Vagina (tissue), 2 donors: Measurements from ENCODE around the gene ALPK1.

ENCODE experiments used
- POLR2A ChIP-seq, 2 donors: fragments of 450-650 bp; IDR thresholded peaks; one replicate each; pipeline ENCODE4 v1.6.1; 2017; ENCODE audit warnings: antibody characterized with exemption in 2 of 2, mild to moderate bottlenecking in 2 of 2, moderate library complexity in 2 of 2
- POLR2AphosphoS5 ChIP-seq, 2 donors: sonication (generic); formaldehyde crosslinking; IDR thresholded peaks; one replicate each; pipeline ENCODE4 v1.9.0; 2017; ENCODE audit warnings: antibody characterized with exemption in 2 of 2, mild to moderate bottlenecking in 2 of 2, low read depth in 1 of 2; ENCODE audit not compliant: insufficient read depth in 1 of 2
- TF ChIP-seq, protein P1 (sequence below), 3 experiments: fragments of 450-650 bp in 2 of 3; fragments of 200-600 bp in 1 of 3; sonication (generic) in 1 of 3; IDR thresholded peaks; one replicate each; pipeline ENCODE4 v1.5.1; 2017 to 2019; ENCODE audit warnings: antibody characterized with exemption in 3 of 3, mild to moderate bottlenecking in 2 of 3, moderate library complexity in 2 of 3

DNA sequence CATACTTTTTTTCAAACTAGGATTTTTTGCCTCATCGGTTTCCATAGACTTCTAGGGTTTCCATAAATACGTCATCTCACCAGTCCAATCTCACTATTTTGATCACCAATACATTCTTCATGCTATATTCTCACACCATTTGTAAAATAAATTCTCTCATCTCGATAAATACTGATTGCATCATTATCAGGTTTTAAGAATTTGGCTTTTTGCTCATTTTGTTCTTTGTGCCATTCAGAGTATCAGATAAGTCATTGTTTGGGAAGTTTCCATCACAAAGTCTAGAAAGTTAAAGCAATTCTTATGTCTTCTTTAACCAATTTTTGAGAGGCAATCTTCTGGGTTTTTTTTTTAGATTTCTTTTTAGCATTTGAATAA lies 81.1 kb downstream of the ALPK1 start:
- TF ChIP-seq, protein P1, sequence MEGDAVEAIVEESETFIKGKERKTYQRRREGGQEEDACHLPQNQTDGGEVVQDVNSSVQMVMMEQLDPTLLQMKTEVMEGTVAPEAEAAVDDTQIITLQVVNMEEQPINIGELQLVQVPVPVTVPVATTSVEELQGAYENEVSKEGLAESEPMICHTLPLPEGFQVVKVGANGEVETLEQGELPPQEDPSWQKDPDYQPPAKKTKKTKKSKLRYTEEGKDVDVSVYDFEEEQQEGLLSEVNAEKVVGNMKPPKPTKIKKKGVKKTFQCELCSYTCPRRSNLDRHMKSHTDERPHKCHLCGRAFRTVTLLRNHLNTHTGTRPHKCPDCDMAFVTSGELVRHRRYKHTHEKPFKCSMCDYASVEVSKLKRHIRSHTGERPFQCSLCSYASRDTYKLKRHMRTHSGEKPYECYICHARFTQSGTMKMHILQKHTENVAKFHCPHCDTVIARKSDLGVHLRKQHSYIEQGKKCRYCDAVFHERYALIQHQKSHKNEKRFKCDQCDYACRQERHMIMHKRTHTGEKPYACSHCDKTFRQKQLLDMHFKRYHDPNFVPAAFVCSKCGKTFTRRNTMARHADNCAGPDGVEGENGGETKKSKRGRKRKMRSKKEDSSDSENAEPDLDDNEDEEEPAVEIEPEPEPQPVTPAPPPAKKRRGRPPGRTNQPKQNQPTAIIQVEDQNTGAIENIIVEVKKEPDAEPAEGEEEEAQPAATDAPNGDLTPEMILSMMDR (IDR thresholded peaks at IDR 0.05), result no peak
- no peak for TF ChIP-seq POLR2AphosphoS5 (IDR thresholded peaks at IDR 0.05; ENCODE audit: insufficient read depth in 1 of 2, low read depth in 1 of 2)
- TF ChIP-seq POLR2A (IDR thresholded peaks at IDR 0.05), result no peak
